Stimulated activated CD8-positive, alpha-beta memory T cell treated with anti-CD3 and anti-CD28 coated beads, Interleukin-7, amount 100 ng/mL, for 48 hours (primary cell): Measurements from ENCODE around the gene POTEH.
"Not testable (repeated sequence)": the region's sequence is repeated elsewhere in the genome, so short reads cannot be mapped to it uniquely, and the experiment has no call there.

Source experiments
- DNase-seq, 2 donors: peaks; one replicate each; pipeline ENCODE4 v3.0.0-alpha.2; 2020; ENCODE audit warnings: low read depth in 1 of 2; ENCODE audit errors: extremely low read depth in 1 of 2

POTEH gene

DNA sequence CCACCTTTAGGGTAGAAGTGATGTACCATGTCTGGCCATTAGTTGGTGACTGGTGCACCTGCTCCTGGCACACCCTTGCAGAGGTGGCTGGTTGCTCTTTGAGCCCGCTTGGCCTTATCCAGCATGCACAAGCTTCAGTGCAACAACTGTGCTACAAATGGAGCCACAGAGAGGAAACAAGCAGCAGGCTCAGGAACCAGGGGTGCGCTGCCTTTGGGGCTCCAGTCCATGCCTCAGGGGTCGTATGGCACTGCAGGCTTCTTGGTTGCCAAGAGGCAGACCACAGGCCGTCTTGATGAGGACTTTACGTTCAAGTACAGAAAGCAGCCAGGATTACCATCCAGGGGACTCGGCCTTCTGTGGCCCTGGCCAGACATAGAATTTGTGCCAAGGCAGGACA lies 44.6 kb downstream of the POTEH start:
- DNase-seq, result not testable (repeated sequence)

DNA sequence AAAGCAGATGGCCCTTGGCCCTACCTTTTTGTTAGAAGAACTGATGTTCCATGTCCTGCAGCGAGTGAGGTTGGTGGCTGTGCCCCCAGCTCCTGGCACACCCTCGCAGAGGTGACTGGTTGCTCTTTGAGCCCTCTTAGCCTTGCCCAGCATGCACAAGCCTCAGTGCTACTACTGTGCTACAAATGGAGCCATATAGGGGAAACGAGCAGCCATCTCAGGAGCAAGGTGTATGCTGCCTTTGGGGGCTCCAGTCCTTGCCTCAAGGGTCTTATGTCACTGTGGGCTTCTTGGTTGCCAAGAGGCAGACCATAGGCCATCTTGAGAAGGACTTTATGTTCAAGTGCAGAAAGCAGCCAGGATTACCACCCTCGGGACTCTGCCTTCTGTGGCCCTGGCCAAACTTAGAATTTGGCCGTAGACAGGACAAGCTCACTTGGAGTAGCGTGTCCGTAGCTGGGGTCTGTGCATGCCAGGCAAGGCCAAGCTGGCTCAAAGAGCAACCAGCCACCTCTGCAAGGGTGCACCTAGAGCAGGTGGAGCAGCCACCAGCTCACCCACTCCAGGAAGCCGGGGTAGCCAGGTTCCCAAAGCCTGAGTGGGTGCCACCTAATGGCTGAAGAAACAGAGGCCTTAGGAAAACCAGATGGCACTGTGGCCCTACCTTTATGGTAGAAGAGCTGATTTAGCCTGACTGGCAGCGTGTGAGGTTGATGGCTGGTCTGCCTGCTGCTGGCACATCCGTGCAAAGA lies 48.5 kb downstream of the POTEH start:
- DNase-seq, result not testable (repeated sequence)

DNA sequence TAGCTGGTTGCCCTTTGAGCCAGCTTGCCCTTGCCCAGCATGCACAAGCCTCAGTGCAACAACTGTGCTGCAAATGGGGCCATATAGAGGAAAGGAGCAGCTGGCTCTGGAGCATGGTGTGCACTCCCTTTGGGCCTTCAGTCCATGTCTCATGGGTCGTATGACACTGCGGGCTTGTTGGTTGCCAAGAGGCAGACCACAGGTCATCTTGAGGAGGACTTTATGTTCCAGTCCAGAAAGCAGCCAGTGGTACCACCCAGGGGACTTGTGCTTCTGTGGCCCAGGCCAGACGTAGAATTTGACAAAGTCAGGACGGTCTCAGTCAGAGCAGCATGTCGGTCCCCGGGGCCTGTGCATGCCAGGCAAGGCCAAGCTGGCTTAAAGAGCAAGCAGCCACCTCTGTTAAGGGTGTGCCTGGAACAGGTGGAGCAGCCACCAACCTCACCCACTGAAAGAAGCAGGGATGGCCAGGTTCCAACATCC lies 49.1 kb downstream of the POTEH start:
- DNase-seq, result not testable (repeated sequence)

DNA sequence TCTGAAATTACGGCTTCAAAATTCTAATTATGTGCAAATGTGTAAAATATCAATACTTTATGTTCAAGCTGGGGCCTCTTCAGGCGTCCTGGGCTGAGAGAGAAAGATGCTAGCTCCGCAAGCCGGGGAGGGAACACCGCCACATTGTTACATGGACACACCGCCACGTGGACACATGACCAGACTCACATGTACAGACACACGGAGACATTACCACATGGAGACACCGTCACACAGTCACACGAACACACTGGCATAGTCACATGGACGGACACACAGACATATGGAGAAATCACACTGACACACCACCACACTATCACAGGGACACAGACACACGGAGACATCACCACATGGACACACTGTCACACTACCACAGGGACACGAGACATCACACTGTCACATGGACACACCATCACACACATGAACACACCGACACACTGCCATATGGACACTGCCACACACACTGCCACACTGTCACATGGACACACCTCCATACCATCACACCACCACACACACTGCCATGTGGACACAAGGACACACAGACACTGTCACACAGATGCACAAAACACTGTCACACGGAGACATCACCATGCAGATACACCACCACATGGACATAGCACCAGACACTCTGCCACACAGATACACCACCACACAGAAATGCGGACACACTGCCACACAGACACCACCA lies 58.0 kb downstream of the POTEH start:
- not testable (repeated sequence) for DNase-seq

DNA sequence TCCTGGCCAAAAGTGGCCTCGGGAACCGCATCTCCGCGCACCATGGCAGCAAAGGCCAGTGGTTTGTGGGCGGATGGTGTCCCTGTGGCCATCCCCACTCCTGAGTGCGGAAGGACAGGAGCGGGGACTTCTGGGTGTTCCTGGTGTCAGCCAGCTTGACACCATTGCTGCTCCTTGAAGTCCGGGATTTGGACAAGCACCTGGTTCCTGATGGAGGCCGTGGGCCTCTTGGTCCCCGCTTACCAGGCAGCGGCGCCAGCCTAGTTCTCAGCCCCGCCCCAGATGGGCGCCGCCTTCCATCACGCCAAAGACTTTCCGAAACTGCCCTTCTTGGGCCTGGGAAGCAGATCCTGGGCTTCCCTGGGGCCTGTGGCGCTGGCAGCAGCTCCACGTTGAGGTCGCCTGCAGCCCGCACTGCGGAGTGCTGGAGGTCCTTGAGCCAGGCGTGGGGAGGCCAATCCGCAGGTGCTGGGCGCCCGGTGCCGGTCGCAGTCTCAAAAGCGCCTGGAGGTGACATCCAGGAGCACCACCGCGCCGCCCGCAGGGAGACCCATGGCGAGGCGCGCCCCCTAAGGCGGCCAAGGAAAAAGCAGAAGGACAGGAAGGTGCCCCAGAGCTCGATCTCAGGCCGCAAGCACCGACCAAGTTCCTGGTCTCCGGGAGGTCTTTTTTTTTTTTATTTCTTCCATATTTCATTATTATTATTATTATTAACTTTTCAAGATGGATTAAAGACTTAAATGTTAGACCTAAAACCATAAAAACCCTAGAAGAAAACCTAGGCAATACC lies 59.5 kb downstream of the POTEH start:
- not testable (repeated sequence) for DNase-seq

DNA sequence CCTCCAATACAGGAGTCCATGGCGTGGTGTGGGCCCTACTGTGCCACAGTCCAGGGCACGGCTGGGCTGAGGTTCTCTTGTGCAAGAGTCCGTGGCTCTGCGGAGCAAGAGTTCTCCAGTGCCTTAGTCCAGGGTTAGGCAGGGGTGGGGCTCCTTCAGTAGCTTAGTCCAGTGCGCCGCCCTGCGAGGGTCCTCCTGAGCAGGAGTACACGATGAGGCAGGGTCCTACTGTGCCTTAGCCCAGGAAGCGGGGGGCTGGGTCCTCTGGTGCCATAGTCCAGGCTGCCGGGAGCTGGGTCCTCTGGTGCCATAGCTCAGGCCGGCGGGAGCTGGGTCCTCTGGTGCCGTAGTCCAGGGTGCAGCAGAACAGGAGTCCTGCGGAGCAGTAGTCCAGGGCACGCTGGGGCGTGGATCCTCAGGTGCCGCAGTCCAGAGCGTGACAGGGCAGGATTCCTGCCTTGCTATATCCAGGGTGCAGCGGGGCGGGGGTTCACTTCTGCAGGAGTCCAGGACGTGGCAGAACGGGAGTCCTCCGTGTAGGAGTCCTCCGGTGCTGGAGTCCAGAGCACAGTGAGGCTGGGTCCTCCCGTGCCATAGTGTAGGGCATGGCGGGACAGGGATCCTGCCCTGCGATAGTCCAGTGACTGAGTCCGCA lies 69.7 kb downstream of the POTEH start:
- not testable (repeated sequence) for DNase-seq

DNA sequence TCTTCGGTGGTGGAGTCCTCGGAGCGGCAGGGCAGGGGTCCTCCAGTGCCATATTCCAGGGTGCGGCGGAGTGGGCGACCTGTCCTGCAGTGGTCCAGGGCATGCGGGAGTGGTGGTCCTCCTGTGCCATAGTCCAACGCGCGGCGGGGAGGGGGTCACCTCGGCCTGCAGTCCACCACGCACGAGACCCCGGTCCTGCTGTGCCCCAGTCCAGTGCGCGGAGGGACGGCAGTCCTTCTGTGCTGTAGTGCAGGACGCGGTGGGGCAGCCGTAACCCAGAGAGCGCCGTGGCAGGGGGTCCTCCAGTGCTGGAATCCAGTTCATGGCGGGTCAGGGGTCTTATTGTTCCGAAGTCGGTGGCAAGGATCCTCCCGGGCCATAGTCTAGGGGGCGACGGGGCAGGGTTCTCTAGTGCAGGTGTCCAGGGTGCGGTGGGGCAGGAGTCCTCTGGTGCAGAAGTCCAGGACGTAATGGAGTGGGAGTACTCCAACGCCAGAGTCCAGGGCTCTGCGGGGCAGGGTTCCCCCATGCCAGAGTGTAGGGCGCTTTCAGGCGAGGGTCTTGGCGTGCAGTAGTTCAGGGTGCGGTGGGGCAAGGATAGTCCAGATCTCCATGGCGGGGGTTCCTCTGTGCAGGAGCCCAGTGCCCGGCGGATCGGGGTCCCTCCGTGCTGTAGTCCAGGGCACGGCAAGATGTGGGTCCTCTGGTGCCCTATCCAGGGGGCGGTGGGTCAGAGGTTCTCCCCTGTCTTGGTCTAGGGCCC lies 70.7 kb downstream of the POTEH start:
- DNase-seq, result not testable (repeated sequence)

DNA sequence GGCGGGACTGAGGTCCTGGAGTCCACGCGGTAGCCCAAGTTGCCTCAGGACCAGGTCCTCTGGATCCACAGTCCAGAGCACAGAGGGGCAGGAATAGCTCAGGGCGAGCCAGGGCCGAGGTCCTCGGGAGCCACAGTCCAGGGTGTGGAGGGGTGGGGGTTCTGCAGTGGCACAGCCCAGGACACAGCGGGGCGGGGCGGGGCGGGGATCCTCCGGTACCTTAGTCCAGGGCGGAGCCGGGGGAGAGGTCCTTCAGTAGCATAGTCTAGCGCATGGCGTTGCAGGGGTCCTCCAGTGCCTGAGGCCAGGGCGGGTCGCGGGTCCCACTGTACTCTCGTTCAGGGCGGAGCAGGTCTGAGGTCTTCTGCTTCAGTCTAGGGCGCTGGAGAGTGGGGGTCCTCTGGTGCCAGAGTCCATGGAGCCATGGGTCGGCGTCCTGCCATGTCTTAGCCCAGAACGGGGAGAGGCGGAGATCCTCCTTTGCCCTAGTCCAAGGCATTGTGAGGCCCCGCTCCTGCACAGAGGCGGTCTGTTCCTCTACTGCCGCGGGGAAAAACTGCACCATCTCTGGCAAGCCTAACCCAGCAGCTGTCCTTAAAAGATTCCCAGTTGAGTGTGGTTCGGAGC lies 71.4 kb downstream of the POTEH start:
- not testable (repeated sequence) for DNase-seq

DNA sequence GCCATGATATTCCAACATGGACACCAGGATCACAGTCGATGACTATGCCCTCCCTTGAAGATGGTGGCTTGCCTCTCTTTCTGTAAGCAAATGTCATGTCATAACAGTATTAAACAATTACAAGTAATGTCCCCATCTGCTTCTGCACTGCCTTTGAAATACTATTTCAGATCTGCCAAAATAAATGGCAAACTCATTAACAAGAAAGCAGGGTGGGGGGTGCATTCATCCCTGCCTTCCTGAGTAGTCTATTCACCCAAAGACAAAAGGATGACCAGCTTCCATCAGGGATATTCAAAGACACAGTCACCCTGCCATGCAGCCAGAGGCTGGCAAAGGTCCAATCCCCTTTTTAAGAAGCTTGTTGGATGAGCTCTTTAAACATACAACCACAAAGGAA lies 73.7 kb downstream of the POTEH start:
- not testable (repeated sequence) for DNase-seq
